Right ventricle myocardium superior (tissue), 1 donor: ENCODE results near the gene PRF1. TPM values are rescaled to one million over a fixed set of nuclear protein-coding genes. Genes with fewer than 3 reads are reported as not detected.

Experiments
- ATAC-seq: fragments of 200-7000 bp; cut with Tn5 transposase; one replicate; pipeline ENCODE4 v1.9.1; 2020; ENCODE audit warnings: mild to moderate bottlenecking; ENCODE audit not compliant: poor library complexity
- DNase-seq: peaks from one replicate; pipeline ENCODE4 v3.0.0-alpha.2; 2020
- intact Hi-C: fragments of 100-400 bp; cut with DNase I; formaldehyde crosslinking; loops from one replicate; pipeline ENCODE4 v1.11.2; 2022
- total RNA-seq: library from RNA; stranded (reverse); fragmentation: NEBNext Ultra II Directional; extraction: Animal tissue kit (Norgen Biotek cat#: 25700); gene quantifications from one replicate; pipeline ENCODE4 v1.2.1, GENCODE V29; 2021
- donor health status: DM: no; HTN: yes; CAD: no; lungs with severe emphysema.

PRF1 gene
- total RNA-seq, 1 donor from 2014 or later, result 2.2 TPM

DNA sequence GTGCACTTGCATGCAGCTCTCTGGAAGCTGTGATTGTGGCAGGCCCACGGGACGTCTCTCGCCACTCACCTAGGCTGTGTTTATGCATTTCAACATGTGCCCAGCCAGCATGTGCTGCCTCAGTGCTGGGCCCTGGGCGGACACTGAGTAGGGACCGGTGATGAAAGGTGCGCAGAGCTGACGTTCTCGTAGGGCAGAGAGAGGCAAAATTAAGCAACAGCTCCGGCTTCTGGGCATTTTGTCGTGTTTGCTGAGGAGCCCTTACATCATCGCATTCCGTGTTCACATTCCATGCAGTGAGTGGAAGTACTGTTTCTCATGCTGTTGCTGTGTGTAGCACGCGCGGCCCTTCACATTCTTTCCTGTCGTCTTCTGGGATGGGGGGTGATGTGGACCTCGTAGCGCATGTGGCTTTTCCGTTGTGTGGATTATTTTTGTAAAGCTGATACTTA lies 50.5 kb downstream of the PRF1 start:
- DNase-seq, result peak; percentile 58
- intact Hi-C loops, result loop anchor here (2.0 to 10.0 kb wide), 3 partner anchors 123 to 330 kb away; partner anchors contain the start of gene ADAMTS14
- peak; percentile 59 for ATAC-seq

DNA sequence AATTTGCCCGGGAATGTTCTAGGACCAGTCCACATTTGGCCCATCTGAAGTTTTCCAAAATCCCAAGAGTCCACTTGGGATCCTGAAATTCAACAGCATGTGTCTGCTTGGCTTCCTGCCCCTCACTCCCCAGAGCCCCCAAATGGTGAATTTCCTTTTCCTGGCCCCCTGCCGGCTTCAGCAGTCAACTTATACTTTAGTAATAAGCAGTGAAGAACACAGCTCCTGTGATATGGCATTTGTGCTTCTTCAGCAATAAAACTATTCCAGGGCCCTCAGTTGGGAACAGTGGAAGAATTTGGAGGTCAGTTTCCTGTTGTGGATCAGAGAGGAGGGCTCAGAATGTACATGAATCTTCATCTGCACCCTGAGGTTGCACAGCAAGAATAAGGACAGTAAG lies 51.1 kb downstream of the PRF1 start:
- ATAC-seq, result no peak
- intact Hi-C loops, result loop anchor here (2.0 to 10.0 kb wide), 3 partner anchors 123 to 331 kb away; partner anchors contain the start of gene ADAMTS14
- DNase-seq, result peak; percentile 22

DNA sequence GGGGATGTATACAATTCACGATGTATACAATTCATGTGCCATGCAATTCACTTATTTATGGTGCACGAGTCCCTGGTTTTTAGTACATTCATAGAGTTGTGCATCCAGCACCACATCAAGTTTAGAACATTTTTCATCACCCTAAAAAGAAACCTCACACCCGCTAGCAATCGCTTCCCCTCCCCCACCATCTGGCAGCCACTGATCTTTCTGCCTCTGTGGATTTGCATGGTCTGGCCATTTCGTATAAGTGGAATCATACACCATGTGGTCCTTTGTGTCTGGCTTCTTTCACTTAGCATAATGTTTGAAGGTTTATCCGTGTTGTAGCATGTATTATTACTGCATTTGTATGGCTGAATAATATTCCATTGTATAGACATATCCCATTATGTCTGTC lies 52.1 kb downstream of the PRF1 start:
- intact Hi-C loops, result loop anchor here (2.0 to 10.0 kb wide), 3 partner anchors 124 to 332 kb away; partner anchors contain the start of gene ADAMTS14
- peak; percentile 23 for DNase-seq
- ATAC-seq, result no peak

DNA sequence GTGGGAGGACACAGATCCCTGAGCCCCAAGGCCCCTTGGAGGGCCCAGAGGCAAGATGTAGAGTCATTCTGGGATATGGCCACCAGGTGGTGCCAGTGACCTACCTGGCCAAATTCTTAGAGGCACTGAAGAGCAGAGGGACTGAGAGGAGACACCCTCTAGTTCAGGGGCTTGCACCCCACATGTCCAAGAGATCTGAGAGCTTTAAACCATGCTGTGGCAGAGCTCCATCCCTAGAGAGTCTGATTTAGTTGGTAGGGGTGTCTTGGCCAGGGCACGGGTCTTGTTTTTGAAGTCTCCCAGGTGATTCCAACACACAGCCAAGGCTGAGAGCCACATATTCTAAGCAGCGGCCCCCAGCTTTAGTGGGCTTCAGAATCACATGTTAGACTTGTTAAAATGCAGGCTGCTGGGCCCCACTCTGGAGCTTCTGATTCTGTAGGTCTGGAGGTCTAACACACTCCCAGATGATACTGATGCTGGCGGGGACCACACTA lies 52.5 kb downstream of the PRF1 start:
- intact Hi-C loops, result loop anchor here (2.0 to 10.0 kb wide), 3 partner anchors 125 to 332 kb away; partner anchors contain the start of gene ADAMTS14
- ATAC-seq, result peak; percentile 83
- peak; percentile 79 for DNase-seq

DNA sequence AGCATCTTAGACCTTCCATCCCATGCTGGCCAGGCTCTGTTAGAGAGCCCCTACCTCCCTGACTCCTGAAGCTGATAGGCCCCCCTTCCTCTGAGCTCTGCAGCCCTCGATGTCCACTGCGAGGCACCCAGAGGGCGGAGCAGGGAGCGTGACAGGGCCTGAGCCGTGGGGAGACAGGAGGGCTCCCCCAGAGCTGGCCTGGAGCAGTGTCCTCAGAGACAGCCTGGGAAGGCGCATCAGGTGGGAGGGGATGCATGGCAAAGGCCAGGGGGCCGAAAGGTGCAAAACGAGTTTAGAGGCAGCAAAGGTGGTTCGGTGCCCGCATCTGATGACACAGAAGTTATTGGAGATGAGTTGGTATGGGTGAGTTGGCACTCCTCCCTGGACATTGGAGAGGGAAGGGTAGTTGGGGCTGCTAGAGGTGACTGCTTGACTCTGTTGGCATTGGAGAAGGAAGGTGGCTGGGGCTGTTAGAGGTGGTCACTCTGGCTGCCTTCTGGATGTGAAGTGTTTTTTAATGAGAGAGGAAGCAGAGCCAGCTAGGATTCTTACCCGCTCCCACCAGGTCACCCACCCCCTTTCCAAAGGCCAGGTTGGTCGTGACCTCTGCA lies 53.1 kb downstream of the PRF1 start:
- intact Hi-C loops, result no loop called here
- DNase-seq, result peak; percentile 37
- peak; percentile 3 for ATAC-seq

Other genes with a start within 250 kb of the PRF1 start
- 59.9 TPM for gene LRRC20, start 220.1 kb downstream of the PRF1 start, total RNA-seq
- gene EIF4EBP2, start 198.6 kb downstream of the PRF1 start, total RNA-seq, result 92.7 TPM
- gene NODAL, start 161.1 kb downstream of the PRF1 start, total RNA-seq, result not detected
- 4.6 TPM for gene PALD1, start 124.0 kb downstream of the PRF1 start, total RNA-seq
- 0.16 TPM for gene ADAMTS14, start 69.8 kb upstream of the PRF1 start, total RNA-seq
- gene TBATA, start 182.6 kb upstream of the PRF1 start, total RNA-seq, result not detected
- gene SGPL1, start 213.2 kb upstream of the PRF1 start, total RNA-seq, result 11.6 TPM